Esophagus squamous epithelium (tissue), 4 donors: ENCODE data around the gene DOCK11.

Source experiments
- POLR2A ChIP-seq, 4 donors: fragments of 450-650 bp; IDR thresholded peaks; one replicate each; pipeline ENCODE4 v1.6.1; 2017; ENCODE audit warnings: antibody characterized with exemption in 4 of 4, mild to moderate bottlenecking in 4 of 4, moderate library complexity in 3 of 4
- TF ChIP-seq, protein P1 (sequence below), 6 experiments: fragments of 450-650 bp in 4 of 6; fragments of 200-600 bp in 2 of 6; sonication (generic) in 2 of 6; IDR thresholded peaks; one replicate each; pipeline ENCODE4 v1.5.1; 2016 to 2019; ENCODE audit warnings: antibody characterized with exemption in 6 of 6, mild to moderate bottlenecking in 4 of 6, moderate library complexity in 4 of 6

DNA sequence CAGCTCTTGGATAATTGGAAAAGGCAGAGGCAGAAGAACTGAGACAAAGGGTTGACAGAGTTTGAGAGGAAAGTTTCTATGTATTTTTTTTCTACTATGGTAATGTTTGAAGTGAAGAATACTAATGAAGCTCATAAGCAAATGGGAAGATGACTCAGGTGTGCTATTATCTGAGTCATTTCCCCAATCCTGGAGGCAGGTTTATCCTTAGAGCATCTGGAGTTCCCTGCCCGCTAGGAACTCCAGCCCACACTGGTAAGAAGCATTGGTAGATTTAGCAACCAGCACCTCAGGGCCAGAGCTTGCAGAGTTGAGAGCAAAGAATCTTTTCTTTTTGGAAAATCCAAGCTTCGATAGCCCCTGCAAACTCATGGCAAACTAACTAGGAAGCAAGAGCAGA is 55.2 kb downstream of the DOCK11 start:
- TF ChIP-seq, protein P1, sequence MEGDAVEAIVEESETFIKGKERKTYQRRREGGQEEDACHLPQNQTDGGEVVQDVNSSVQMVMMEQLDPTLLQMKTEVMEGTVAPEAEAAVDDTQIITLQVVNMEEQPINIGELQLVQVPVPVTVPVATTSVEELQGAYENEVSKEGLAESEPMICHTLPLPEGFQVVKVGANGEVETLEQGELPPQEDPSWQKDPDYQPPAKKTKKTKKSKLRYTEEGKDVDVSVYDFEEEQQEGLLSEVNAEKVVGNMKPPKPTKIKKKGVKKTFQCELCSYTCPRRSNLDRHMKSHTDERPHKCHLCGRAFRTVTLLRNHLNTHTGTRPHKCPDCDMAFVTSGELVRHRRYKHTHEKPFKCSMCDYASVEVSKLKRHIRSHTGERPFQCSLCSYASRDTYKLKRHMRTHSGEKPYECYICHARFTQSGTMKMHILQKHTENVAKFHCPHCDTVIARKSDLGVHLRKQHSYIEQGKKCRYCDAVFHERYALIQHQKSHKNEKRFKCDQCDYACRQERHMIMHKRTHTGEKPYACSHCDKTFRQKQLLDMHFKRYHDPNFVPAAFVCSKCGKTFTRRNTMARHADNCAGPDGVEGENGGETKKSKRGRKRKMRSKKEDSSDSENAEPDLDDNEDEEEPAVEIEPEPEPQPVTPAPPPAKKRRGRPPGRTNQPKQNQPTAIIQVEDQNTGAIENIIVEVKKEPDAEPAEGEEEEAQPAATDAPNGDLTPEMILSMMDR (IDR thresholded peaks at IDR 0.05) = no peak
- no peak for TF ChIP-seq POLR2A (IDR thresholded peaks at IDR 0.05)
